Measurements from ENCODE around the gene CARNS1.

- TF ChIP-seq SMC3 (IDR thresholded peaks at IDR 0.05; ENCODE audit: low read depth, low read length), result no peak
- TF ChIP-seq EP300 (IDR thresholded peaks at IDR 0.05; ENCODE audit: borderline replicate concordance in 1 of 2, low read depth in 1 of 2, low read length in 1 of 2), result no peak
- no peak for TF ChIP-seq CTCF (IDR thresholded peaks at IDR 0.05)
- no peak for TF ChIP-seq POLR2AphosphoS5 (IDR thresholded peaks at IDR 0.05; ENCODE audit: low read depth, low read length)
- TF ChIP-seq REST (IDR thresholded peaks at IDR 0.05; ENCODE audit: low read depth, low read length), result no peak
- TF ChIP-seq RFX5 (IDR thresholded peaks at IDR 0.05; ENCODE audit: low read length), result no peak
- no peak for TF ChIP-seq RCOR1 (IDR thresholded peaks at IDR 0.05; ENCODE audit: low read length)
- no peak for TF ChIP-seq MAX (IDR thresholded peaks at IDR 0.05; ENCODE audit: low read depth)
- TF ChIP-seq GATA2 (CRISPR knock-in tag; IDR thresholded peaks at IDR 0.05), result no peak
- TF ChIP-seq PBX3 (IDR thresholded peaks at IDR 0.05), result no peak
- TF ChIP-seq FOXM1 (IDR thresholded peaks at IDR 0.05; ENCODE audit: low read depth), result no peak
- TF ChIP-seq, protein P1, sequence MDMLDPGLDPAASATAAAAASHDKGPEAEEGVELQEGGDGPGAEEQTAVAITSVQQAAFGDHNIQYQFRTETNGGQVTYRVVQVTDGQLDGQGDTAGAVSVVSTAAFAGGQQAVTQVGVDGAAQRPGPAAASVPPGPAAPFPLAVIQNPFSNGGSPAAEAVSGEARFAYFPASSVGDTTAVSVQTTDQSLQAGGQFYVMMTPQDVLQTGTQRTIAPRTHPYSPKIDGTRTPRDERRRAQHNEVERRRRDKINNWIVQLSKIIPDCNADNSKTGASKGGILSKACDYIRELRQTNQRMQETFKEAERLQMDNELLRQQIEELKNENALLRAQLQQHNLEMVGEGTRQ (IDR thresholded peaks at IDR 0.05; ENCODE audit: borderline replicate concordance, low read depth, low read length), result no peak
These were observed at the start of gene CARNS1 for GRCh38 chr11:67415501-67416304.
